SJCRH30 (cell line): ENCODE results near the gene OGT. TPM values are rescaled to one million over a fixed set of nuclear protein-coding genes. Genes with fewer than 3 reads are reported as not detected.
"Not testable (repeated sequence)": the region's sequence is repeated elsewhere in the genome, so short reads cannot be mapped to it uniquely, and the experiment has no call there.

Source experiments
- DNase-seq, 2 experiments: peaks; one replicate each; pipeline ENCODE4 v3.0.0-alpha.2; 2015 to 2020
- H3K27ac ChIP-seq: fragments of 250-450 bp; sonication (Bioruptor Pico); 2 replicates; pipeline ENCODE4 v1.5.1; 2020; ENCODE audit warnings: mild to moderate bottlenecking, moderate library complexity
- H3K27me3 ChIP-seq: fragments of 250-450 bp; sonication (Bioruptor Pico); 2 replicates; pipeline ENCODE4 v1.5.1; 2020; ENCODE audit warnings: mild to moderate bottlenecking, moderate library complexity
- H3K36me3 ChIP-seq: fragments of 250-450 bp; sonication (Bioruptor Pico); 2 replicates; pipeline ENCODE4 v1.5.1; 2020; ENCODE audit warnings: mild to moderate bottlenecking, moderate library complexity
- H3K4me1 ChIP-seq: fragments of 250-450 bp; sonication (Bioruptor Pico); 2 replicates; pipeline ENCODE4 v1.5.1; 2020; ENCODE audit warnings: mild to moderate bottlenecking, moderate library complexity
- H3K4me3 ChIP-seq: fragments of 250-450 bp; sonication (Bioruptor Pico); 2 replicates; pipeline ENCODE4 v1.5.1; 2020; ENCODE audit warnings: mild to moderate bottlenecking, moderate library complexity
- H3K9me3 ChIP-seq: fragments of 250-450 bp; sonication (Bioruptor Pico); replicated peaks from 2 replicates; pipeline ENCODE4 v1.5.1; 2020; ENCODE audit warnings: mild to moderate bottlenecking, moderate library complexity
- total RNA-seq: library from RNA; depleted of rRNA; stranded (reverse); fragments of >200 nt; shearing (Covaris generic); gene quantifications from 2 replicates; pipeline ENCODE4 v1.2.3, GENCODE V29; 2014; rRNA removed

The OGT gene
- 114 and 149 TPM in 2 replicates for total RNA-seq

DNA sequence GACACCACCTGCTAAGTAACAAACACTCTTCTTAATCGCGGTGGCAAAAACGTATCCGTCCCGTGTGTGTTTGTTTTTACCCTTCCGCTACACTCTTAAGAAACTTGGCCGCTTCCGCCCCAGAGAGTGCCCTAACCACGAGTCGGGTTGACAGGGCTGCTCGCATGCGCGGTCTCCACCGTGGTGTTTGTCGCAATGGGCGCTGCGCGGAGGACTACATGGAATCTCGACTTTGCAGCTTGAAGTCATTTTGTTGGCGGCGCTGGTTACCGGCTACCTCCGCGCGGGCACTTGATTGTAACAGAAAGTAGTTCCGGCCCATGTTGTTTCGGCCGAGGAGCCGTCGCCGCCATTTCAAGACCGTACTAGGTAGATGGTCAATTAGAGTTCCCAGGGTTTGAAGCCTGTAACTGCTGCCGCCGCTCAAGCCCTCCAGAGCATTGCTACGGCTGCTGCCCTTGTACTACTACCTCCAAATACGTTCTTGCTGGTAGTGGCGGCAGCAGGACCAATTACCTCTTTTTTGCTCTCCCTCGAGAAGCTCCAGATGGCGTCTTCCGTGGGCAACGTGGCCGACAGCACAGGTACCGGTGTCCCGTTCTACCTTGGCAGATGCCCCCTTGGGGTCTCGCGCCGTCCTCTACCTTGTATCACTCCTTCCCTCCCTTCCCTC, at the start of gene OGT:
Gene OGT (plus strand): TSS at position 352 of the 673 bp plus-strand sequence. CDS start 196 bp downstream, at position 548.
- H3K4me1 ChIP-seq, result peaks cover 7% of the 10 kb centered on the region; the same call in 1 of the 2 replicates
- peak within 1 kb of the TSS; percentile 80 for H3K4me3 ChIP-seq
- peak within 1 kb of the TSS; percentile 77 for H3K27ac ChIP-seq
- H3K36me3 ChIP-seq, result peaks cover 7% of the 10 kb centered on the region
- H3K9me3 ChIP-seq, result no peaks in the 10 kb centered on the region
- DNase-seq, result peak; percentile 97
- no peaks in the 10 kb centered on the region for H3K27me3 ChIP-seq

DNA sequence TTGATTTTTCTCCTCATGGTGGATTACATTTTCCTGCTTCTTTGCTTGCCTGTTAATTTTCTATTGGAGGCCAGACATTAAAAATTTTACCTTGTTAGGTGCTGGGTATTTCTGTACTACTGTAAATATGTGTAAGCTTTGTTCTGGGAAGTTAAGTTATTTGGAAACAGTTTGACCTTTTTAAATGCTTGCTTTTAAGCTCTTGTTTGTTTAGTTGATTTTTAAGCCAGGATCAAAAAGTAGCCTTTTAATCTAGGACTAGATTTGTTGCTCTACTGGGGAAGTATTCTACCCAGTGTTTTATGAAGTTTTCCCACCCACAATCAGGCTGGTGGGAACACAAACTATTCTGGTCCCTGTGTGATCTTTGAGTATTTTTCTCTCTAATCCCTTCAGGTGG, 45.1 kb upstream of the OGT start:
- Histone ChIP-seq H3K36me3 (no peaks in the 10 kb centered on the region), H3K4me3 (no peak overlapping the region), H3K9me3 (no peaks in the 10 kb centered on the region), H3K27me3 (no peaks in the 10 kb centered on the region), H3K27ac (no peak overlapping the region), H3K4me1 (no peaks in the 10 kb centered on the region)
- no peak for DNase-seq

DNA sequence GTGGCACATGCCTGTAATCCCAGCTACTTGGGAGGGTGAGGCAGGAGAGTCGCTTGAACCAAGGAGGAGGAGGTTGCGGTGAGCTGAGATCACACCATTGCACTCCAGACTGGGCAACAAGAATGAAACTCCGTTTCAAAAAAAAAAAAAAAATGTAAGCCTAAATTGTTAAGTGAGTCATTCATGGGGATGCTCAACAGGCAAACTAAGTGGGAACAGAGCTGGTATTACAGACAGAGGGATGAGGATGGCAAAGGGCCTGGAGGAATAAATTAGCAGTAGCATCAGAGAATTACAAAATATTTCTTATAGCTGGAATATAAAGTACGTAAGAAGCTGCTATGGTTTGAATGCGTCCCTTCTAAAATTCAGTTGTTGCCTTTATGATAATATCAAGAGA, 43.4 kb upstream of the OGT start:
- Histone ChIP-seq H3K27ac (no peak overlapping the region), H3K9me3 (no peaks in the 10 kb centered on the region), H3K27me3 (no peaks in the 10 kb centered on the region), H3K4me1 (no peaks in the 10 kb centered on the region), H3K4me3 (no peak overlapping the region), H3K36me3 (no peaks in the 10 kb centered on the region)
- DNase-seq, result no peak

GRCh38 chrX:71492231-71493065, 40.5 kb upstream of the OGT start:
- H3K9me3 ChIP-seq, result no peaks in the 10 kb centered on the region
- no peaks in the 10 kb centered on the region for H3K4me1 ChIP-seq

DNA sequence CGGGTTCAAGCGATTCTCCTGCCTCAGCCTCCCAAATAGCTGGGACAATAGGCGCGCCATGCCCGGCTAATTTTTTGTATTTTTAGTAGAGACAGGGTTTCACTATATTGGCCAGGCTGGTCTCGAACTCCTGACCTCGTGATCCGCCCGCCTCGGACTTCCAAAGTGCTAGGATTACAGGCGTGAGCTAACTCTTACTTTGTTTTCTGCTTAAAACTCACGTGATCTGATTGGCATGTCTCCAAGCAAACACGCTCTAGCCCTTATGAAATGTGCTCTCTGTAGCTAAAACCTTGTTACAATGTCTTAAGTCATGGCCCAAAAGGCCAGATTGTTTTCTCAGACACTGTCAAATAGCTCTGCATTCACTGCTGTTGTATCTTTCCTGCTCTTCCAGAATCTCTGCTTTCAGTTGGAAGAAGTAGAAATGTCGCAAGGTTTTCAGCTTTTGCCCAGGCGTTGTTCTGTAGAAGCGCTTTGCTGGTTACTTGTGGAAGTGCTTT, 39.7 kb upstream of the OGT start:
- Histone ChIP-seq H3K36me3 (no peaks in the 10 kb centered on the region), H3K9me3 (no peaks in the 10 kb centered on the region), H3K27me3 (no peaks in the 10 kb centered on the region), H3K27ac (no peak overlapping the region), H3K4me3 (no peak overlapping the region), H3K4me1 (no peaks in the 10 kb centered on the region)
- DNase-seq, result no peak

More at GRCh38 chrX:71492231-71493065, 40.5 kb upstream of the OGT start:
- no peak for DNase-seq
- Histone ChIP-seq H3K27ac (no peak overlapping the region), H3K36me3 (no peaks in the 10 kb centered on the region), H3K4me3 (no peak overlapping the region), H3K27me3 (no peaks in the 10 kb centered on the region)

GRCh38 chrX:71495979-71496378, 36.9 kb upstream of the OGT start:
- DNase-seq, H3K4me1 ChIP-seq, H3K36me3 ChIP-seq: not testable (repeated sequence)

GRCh38 chrX:71496476-71496875, 36.4 kb upstream of the OGT start:
- no peak overlapping the region for H3K27ac ChIP-seq
- H3K4me1 ChIP-seq, result no peaks in the 10 kb centered on the region
- H3K4me3 ChIP-seq, result no peak overlapping the region
- no peaks in the 10 kb centered on the region for H3K36me3 ChIP-seq
- no peak for DNase-seq
- no peaks in the 10 kb centered on the region for H3K9me3 ChIP-seq
- H3K27me3 ChIP-seq, result no peaks in the 10 kb centered on the region

More at GRCh38 chrX:71495979-71496378, 36.9 kb upstream of the OGT start:
- H3K27me3 ChIP-seq, H3K9me3 ChIP-seq, H3K4me3 ChIP-seq, H3K27ac ChIP-seq: not testable (repeated sequence)

DNA sequence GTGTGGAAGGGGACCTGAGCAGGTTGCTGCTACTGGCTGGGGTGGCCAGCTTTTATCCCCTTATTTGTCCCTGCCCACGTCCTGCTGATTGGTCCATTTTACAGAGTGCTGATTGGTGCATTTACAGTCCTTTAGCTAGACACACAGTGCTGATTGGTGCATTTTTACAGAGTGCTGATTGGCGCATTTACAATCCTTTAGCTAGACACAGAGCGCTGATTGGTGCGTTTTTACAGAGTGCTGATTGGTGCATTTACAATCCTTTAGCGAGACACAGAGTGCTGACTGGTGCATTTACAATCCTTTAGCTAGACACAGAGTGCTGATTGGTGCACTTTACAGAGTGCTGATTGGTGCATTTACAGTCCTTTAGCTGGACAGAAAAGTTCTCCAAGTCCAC, 30.8 kb upstream of the OGT start:
- not testable (repeated sequence) for H3K27ac ChIP-seq, H3K36me3 ChIP-seq, H3K4me1 ChIP-seq, DNase-seq, H3K9me3 ChIP-seq, H3K4me3 ChIP-seq, H3K27me3 ChIP-seq

DNA sequence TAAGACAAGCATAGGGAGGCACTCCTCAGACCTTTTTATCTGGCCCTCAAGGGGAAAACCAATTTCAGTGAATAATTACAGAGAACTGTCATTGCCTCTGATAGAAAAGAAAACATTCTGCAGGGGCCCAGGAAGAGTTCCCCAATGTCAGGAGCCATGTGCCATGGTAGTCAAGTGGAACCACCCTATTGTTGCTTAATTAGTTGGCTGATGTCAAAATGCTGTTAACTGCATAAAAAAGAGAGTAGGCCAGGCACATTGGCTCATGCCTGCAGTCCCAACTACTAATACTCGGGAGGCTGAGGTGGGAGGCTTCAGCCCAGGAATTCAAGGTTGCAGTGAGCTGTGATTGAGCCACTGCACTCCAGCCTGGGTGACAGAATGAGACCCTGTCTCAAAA, 28.6 kb upstream of the OGT start:
- no peaks in the 10 kb centered on the region for H3K4me1 ChIP-seq
- DNase-seq, result no peak
- no peaks in the 10 kb centered on the region for H3K27me3 ChIP-seq
- H3K36me3 ChIP-seq, result no peaks in the 10 kb centered on the region
- no peak overlapping the region for H3K27ac ChIP-seq
- H3K4me3 ChIP-seq, result no peak overlapping the region
- no peaks in the 10 kb centered on the region for H3K9me3 ChIP-seq

GRCh38 chrX:71509289-71509688, 23.6 kb upstream of the OGT start:
- H3K4me3 ChIP-seq, result no peak overlapping the region
- H3K27me3 ChIP-seq, result no peaks in the 10 kb centered on the region
- no peaks in the 10 kb centered on the region for H3K36me3 ChIP-seq
- no peaks in the 10 kb centered on the region for H3K9me3 ChIP-seq
- H3K4me1 ChIP-seq, result no peaks in the 10 kb centered on the region
- H3K27ac ChIP-seq, result no peak overlapping the region
- no peak for DNase-seq

DNA sequence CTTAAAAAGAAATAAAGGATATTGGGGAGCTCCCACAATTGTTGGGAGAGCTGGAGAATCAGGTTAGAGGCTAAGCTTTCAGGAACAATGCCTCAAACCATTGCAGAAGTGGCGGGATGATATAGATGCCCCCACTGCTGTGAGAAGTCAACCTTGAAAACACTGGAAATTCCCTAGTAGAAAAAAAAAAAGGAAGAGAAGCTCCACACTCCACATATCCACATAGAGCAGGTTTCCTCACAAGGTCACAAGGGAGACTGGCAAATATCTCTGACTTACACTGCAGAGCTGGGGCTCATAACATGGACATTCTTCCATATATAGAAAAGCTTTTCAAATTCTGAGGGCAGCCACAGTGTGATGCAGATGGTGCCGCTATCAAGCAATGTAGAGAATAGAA, 22.7 kb upstream of the OGT start:
- no peaks in the 10 kb centered on the region for H3K9me3 ChIP-seq
- H3K27ac ChIP-seq, result no peak overlapping the region
- H3K4me1 ChIP-seq, result no peaks in the 10 kb centered on the region; the same call in 1 of the 2 replicates
- no peak overlapping the region for H3K4me3 ChIP-seq
- no peaks in the 10 kb centered on the region for H3K27me3 ChIP-seq
- no peaks in the 10 kb centered on the region for H3K36me3 ChIP-seq
- DNase-seq, result no peak

DNA sequence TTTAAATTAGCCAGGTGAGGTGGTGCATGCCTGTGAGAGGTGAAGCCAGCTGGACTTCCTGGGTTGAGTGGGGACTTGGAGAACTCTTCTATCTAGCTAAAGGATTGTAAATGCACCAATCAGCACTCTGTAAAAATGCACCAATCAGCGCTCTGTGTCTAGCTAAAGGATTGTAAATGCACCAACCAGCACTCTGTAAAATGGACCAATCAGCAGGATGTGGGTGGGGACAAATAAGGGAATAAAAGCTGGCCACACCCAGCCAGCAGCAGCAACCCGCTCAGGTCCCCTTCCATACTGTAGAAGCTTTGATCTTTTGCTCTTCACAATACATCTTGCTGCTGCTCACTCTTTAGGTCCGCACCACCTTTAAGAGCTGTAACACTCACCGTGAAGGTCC, 19.2 kb upstream of the OGT start:
- not testable (repeated sequence) for H3K36me3 ChIP-seq, H3K4me1 ChIP-seq, H3K27ac ChIP-seq, H3K4me3 ChIP-seq, H3K9me3 ChIP-seq, H3K27me3 ChIP-seq, DNase-seq

GRCh38 chrX:71514367-71515037, 18.4 kb upstream of the OGT start:
- no peaks in the 10 kb centered on the region for H3K9me3 ChIP-seq
- no peak overlapping the region for H3K4me3 ChIP-seq
- DNase-seq, result no peak

GRCh38 chrX:71515038-71515396, 17.9 kb upstream of the OGT start:
- Histone ChIP-seq H3K36me3 (no peaks in the 10 kb centered on the region), H3K27me3 (no peaks in the 10 kb centered on the region), H3K4me3 (no peak overlapping the region), H3K27ac (no peak overlapping the region), H3K4me1 (no peaks in the 10 kb centered on the region; the same call in 1 of the 2 replicates), H3K9me3 (no peaks in the 10 kb centered on the region)
- DNase-seq, result no peak

More at GRCh38 chrX:71514367-71515037, 18.4 kb upstream of the OGT start:
- Histone ChIP-seq H3K36me3 (no peaks in the 10 kb centered on the region), H3K27me3 (no peaks in the 10 kb centered on the region), H3K4me1 (no peaks in the 10 kb centered on the region; the same call in 1 of the 2 replicates), H3K27ac (no peak overlapping the region)

DNA sequence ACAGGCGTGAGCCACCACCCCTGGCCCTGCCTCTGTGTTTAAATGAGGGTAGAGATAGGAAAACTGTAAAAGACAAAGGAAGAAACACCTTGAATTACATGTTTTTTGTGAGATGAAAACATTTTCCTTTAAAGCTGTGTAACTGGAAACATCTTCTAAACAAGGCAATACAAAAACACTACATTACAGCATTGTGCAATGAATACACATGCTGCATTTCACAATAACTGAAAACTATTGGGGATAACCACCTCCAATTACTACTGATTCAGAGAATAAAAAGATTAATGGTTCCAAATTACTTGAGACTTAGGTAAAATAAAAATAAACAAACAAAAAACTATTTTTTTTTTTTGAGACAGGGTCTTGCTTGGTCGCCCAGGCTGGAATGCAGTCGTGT, 7.6 kb upstream of the OGT start:
- Histone ChIP-seq H3K9me3 (no peaks in the 10 kb centered on the region), H3K36me3 (no peaks in the 10 kb centered on the region), H3K27ac (no peak overlapping the region), H3K4me3 (no peak overlapping the region), H3K4me1 (no peaks in the 10 kb centered on the region), H3K27me3 (no peaks in the 10 kb centered on the region)
- DNase-seq, result no peak
